Upper lobe of right lung (tissue), 1 donor: ENCODE results near the gene OR12D2. TPM values are rescaled to one million over a fixed set of nuclear protein-coding genes. Genes with fewer than 3 reads are reported as not detected.
"Not testable (repeated sequence)": the region's sequence is repeated elsewhere in the genome, so short reads cannot be mapped to it uniquely, and the experiment has no call there.

Experiments
- ATAC-seq: fragments of 200-7000 bp; cut with Tn5 transposase; one replicate; pipeline ENCODE4 v1.9.1; 2020; ENCODE audit warnings: mild to moderate bottlenecking, moderate library complexity
- DNase-seq: peaks from one replicate; pipeline ENCODE4 v3.0.0-alpha.2; 2020
- H3K27ac ChIP-seq: fragments of 200-600 bp; one replicate; pipeline ENCODE4 v1.8.0; 2022
- H3K27me3 ChIP-seq: fragments of 200-600 bp; one replicate; pipeline ENCODE4 v1.8.0; 2022; ENCODE audit warnings: mild to moderate bottlenecking
- H3K36me3 ChIP-seq: fragments of 200-600 bp; one replicate; pipeline ENCODE4 v1.8.0; 2022
- H3K4me1 ChIP-seq: fragments of 200-600 bp; one replicate; pipeline ENCODE4 v1.8.0; 2022
- H3K4me3 ChIP-seq: fragments of 200-600 bp; one replicate; pipeline ENCODE4 v1.8.0; 2022; ENCODE audit warnings: mild to moderate bottlenecking
- H3K9me3 ChIP-seq: fragments of 200-600 bp; one replicate; pipeline ENCODE4 v1.8.0; 2022
- CTCF ChIP-seq: fragments of 200-600 bp; IDR thresholded peaks from one replicate; pipeline ENCODE4 v1.8.0; 2022; ENCODE audit warnings: antibody characterized with exemption
- intact Hi-C: fragments of 100-400 bp; cut with DNase I; formaldehyde crosslinking; loops from one replicate; pipeline ENCODE4 v1.11.0; 2022
- long read RNA-seq: library from polyadenylated mRNA; unstranded; transcript quantifications from one replicate; pipeline ENCODE4 v2.0.0, GENCODE V29; 2021
- total RNA-seq: library from RNA; stranded (reverse); fragmentation: NEBNext Ultra II Directional; extraction: Animal tissue kit (Norgen Biotek cat#: 25700); gene quantifications from one replicate; pipeline ENCODE4 v1.2.1, GENCODE V29; 2021
- donor health status: DM: no; HTN: yes; CAD: no; lungs with severe emphysema.

OR12D2 gene, protein sequence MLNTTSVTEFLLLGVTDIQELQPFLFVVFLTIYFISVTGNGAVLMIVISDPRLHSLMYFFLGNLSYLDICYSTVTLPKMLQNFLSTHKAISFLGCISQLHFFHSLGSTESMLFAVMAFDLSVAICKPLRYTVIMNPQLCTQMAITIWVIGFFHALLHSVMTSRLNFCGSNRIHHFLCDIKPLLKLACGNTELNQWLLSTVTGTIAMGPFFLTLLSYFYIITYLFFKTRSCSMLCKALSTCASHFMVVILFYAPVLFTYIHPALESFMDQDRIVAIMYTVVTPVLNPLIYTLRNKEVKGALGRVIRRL
- not detected for total RNA-seq
- long read RNA-seq: 0 reads

DNA sequence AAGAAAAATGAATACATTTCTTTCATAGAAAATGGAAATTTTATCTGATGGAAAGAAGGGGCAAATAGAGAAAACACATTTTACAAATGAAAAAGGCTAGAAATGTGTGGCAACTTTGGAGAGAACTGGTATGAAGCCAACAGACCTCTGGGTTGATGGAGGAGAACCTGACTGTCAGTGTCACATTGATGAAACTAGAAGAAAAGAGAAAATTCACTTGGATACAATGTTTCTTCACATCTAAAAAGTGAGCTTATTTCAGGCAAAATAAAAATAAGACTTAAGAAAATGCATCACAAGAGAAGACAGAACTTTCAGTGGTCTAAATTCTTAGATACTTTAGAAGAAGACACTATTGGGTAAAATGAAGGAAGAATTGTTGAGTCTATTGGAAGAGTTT lies at the start of gene OR12D2:
Gene OR12D2 (plus strand): TSS at position 301 of the 400 bp plus-strand sequence. CDS start 1,069 bp downstream, outside the sequence.
- no peak for TF ChIP-seq CTCF
- Histone ChIP-seq H3K4me1 (no peaks in the 10 kb centered on the region), H3K4me3 (no peak within 1 kb of the TSS), H3K27me3 (no peaks in the 10 kb centered on the region), H3K9me3 (no peaks in the 10 kb centered on the region), H3K36me3 (no peaks in the 10 kb centered on the region), H3K27ac (no peak within 1 kb of the TSS)
- no peak for DNase-seq
- no peak for ATAC-seq
- intact Hi-C loops: no loop called here

DNA sequence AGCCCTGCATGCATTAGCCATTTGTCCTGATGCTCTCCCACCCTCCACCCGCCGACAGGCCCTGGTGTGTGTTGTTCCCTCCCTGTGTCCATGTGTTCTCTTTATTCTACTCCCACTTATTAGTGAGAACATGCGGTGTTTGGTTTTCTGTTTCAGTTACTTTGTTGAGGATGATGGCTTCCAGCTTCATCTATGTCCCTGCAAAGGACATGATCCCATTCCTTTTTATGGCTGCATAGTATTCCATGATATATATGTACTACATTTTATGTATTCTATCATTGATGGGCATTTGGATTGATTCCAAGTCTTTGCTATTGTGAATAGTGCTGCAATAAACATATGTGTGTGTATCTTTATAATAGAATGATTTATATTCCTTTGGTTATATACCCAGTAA lies 46.1 kb upstream of the OR12D2 start:
- H3K27ac ChIP-seq, H3K27me3 ChIP-seq, H3K36me3 ChIP-seq, DNase-seq, H3K4me1 ChIP-seq, intact Hi-C loops, H3K9me3 ChIP-seq, ATAC-seq, H3K4me3 ChIP-seq: not testable (repeated sequence)

DNA sequence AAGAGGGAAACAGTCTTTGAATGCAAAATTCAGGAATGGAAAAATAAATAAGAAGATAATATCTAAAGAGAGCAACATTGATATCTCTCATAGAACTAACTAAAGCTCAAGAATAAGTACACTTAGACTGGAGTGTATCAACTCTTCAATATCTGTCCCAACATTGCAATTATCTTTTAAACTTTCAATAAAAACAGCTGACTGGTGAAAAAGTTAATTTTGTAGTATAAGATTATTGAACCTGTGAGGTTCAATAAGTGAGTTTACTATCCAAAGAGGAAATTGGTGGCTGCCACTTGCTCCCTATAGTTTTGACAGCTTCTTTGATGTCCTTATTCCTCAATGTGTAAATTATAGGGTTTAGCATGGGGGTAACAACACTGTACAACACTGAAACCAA lies 40.5 kb upstream of the OR12D2 start:
- H3K4me3 ChIP-seq: no peak overlapping the region
- no peaks in the 10 kb centered on the region for H3K36me3 ChIP-seq
- ATAC-seq: no peak
- intact Hi-C loops: no loop called here
- H3K27ac ChIP-seq: no peak overlapping the region
- no peaks in the 10 kb centered on the region for H3K9me3 ChIP-seq
- no peaks in the 10 kb centered on the region for H3K4me1 ChIP-seq
- DNase-seq: no peak
- H3K27me3 ChIP-seq: no peaks in the 10 kb centered on the region
- TF ChIP-seq CTCF: no peak

- DNase-seq (no peak), ATAC-seq (no peak)
- H3K9me3 ChIP-seq: no peaks in the 10 kb centered on the region
- H3K27ac ChIP-seq: no peak overlapping the region
- no peaks in the 10 kb centered on the region for H3K36me3 ChIP-seq
- no peak overlapping the region for H3K4me3 ChIP-seq
- no peaks in the 10 kb centered on the region for H3K27me3 ChIP-seq
- no peak for TF ChIP-seq CTCF
- intact Hi-C loops: no loop called here
- H3K4me1 ChIP-seq: no peaks in the 10 kb centered on the region
Observed at GRCh38 chr6:29355603-29356002, 39.8 kb upstream of the OR12D2 start.

DNA sequence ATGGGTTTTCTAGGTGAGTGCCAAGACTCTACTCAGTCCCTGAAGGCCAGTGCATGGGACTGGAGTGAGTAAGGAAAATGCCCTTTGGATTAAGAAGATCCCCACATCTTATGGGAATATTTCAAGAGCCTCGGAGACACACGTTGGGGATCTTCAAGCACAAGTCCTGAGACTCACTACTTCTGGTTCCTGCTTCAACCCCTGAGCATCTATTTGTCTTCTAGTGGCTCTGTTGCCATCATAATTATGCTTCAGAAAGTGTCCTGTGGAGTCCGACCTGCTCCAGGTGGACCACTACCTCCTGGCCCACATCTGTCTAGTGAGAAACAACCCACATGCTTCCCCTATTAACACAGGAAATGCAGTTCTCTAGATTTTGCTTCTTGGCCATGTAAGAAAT lies 26.7 kb upstream of the OR12D2 start, which contains the start of gene OR5V1:
Gene OR5V1 (minus strand): TSS at position 101 of the 400 bp plus-strand sequence. CDS start 12,670 bp downstream, outside the sequence.
- Histone ChIP-seq H3K27ac (no peak within 1 kb of the TSS), H3K36me3 (no peaks in the 10 kb centered on the region), H3K27me3 (no peaks in the 10 kb centered on the region), H3K9me3 (no peaks in the 10 kb centered on the region), H3K4me1 (no peaks in the 10 kb centered on the region), H3K4me3 (no peak within 1 kb of the TSS)
- no peak for TF ChIP-seq CTCF
- ATAC-seq (no peak), DNase-seq (no peak)
- intact Hi-C loops: no loop called here

DNA sequence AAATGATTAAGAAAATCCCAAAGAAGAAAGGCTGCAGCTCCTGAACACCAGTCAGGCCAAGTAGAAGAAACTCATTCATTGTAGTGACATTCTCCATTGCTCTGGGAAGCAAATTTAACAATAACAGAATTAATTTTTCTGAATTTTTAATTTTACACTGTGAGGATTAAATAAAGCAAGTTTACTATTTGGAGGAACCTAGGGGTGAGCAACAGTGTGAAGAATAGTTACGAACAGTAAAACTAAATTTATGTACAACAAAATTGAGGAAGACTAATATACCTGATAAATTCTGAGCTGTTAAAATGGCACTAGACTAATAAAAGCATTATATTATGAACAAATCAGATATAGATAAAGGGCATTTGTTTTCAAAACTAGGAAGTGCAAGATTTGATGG lies 20.2 kb upstream of the OR12D2 start, which contains the start of gene OR12D3:
Gene OR12D3 (minus strand): TSS at position 101 of the 400 bp plus-strand sequence. CDS start 4 bp downstream, at position 97.
- H3K27me3 ChIP-seq: no peaks in the 10 kb centered on the region
- H3K4me1 ChIP-seq: no peaks in the 10 kb centered on the region
- H3K9me3 ChIP-seq: no peaks in the 10 kb centered on the region
- H3K36me3 ChIP-seq: no peaks in the 10 kb centered on the region
- ATAC-seq: no peak
- DNase-seq: no peak
- intact Hi-C loops: no loop called here
- no peak within 1 kb of the TSS for H3K4me3 ChIP-seq
- no peak for TF ChIP-seq CTCF
- no peak within 1 kb of the TSS for H3K27ac ChIP-seq
